ENCODE measurements around the gene PDCL2. TPM values are rescaled to one million over a fixed set of nuclear protein-coding genes. Genes with fewer than 3 reads are reported as not detected.

Gene PDCL2
- total and polyA plus RNA-seq, 2 of the 13 experiments (the other 11 are each of a cell fraction or from before 2014, with no cell fraction given), result not detected

- no peaks in the 10 kb centered on the region for H3K36me3 ChIP-seq (replicated peaks in 1 of 2; ENCODE audit: control insufficient read depth in 1 of 2, insufficient read depth in 2 of 2, low read length in 2 of 2)
- no peak overlapping the region for H3K9ac ChIP-seq (ENCODE audit: insufficient read depth, low read depth, low read length)
- 15% methylated on average over 2 of the region's 2 CpGs for WGBS (ENCODE audit: low lambda C conversion rate)
- TF ChIP-seq SCMH1 (CRISPR knock-in tag; IDR thresholded peaks at IDR 0.05; ENCODE audit: borderline replicate concordance) (no peak), ZNF572 (CRISPR knock-in tag; IDR thresholded peaks at IDR 0.05) (no peak), AGO2 (optimal IDR thresholded peaks at IDR 0.05; ENCODE audit: low read depth, low read length) (no peak), NCOR1 (IDR thresholded peaks at IDR 0.05; ENCODE audit: borderline replicate concordance, low read length) (no peak), RAD51 (IDR thresholded peaks at IDR 0.05; ENCODE audit: borderline replicate concordance) (no peak), DPF2 (CRISPR knock-in tag; IDR thresholded peaks at IDR 0.05; ENCODE audit: borderline replicate concordance, low read depth) (no peak), ZC3H4 (CRISPR knock-in tag; IDR thresholded peaks at IDR 0.05; ENCODE audit: borderline replicate concordance) (no peak), NFE2 (CRISPR knock-in tag; IDR thresholded peaks at IDR 0.05) (no peak), HDAC1 (CRISPR knock-in tag; IDR thresholded peaks at IDR 0.05) (no peak), ZNF124 (CRISPR knock-in tag; IDR thresholded peaks at IDR 0.05) (no peak), ZFY (CRISPR knock-in tag; IDR thresholded peaks at IDR 0.05) (no peak), E2F1 (CRISPR knock-in tag; IDR thresholded peaks at IDR 0.05) (no peak), DNMT3B (CRISPR knock-in tag; conservative IDR thresholded peaks at IDR 0.05) (no peak), ELF4 (CRISPR knock-in tag; IDR thresholded peaks at IDR 0.05; ENCODE audit: borderline replicate concordance) (no peak), FOXO4 (CRISPR knock-in tag; conservative IDR thresholded peaks at IDR 0.05) (no peak), ATF3 (CRISPR knock-in tag; IDR thresholded peaks at IDR 0.05) (no peak), LBX2 (CRISPR knock-in tag; IDR thresholded peaks at IDR 0.05; ENCODE audit: borderline replicate concordance) (no peak)
- TF ChIP-seq, protein P1, sequence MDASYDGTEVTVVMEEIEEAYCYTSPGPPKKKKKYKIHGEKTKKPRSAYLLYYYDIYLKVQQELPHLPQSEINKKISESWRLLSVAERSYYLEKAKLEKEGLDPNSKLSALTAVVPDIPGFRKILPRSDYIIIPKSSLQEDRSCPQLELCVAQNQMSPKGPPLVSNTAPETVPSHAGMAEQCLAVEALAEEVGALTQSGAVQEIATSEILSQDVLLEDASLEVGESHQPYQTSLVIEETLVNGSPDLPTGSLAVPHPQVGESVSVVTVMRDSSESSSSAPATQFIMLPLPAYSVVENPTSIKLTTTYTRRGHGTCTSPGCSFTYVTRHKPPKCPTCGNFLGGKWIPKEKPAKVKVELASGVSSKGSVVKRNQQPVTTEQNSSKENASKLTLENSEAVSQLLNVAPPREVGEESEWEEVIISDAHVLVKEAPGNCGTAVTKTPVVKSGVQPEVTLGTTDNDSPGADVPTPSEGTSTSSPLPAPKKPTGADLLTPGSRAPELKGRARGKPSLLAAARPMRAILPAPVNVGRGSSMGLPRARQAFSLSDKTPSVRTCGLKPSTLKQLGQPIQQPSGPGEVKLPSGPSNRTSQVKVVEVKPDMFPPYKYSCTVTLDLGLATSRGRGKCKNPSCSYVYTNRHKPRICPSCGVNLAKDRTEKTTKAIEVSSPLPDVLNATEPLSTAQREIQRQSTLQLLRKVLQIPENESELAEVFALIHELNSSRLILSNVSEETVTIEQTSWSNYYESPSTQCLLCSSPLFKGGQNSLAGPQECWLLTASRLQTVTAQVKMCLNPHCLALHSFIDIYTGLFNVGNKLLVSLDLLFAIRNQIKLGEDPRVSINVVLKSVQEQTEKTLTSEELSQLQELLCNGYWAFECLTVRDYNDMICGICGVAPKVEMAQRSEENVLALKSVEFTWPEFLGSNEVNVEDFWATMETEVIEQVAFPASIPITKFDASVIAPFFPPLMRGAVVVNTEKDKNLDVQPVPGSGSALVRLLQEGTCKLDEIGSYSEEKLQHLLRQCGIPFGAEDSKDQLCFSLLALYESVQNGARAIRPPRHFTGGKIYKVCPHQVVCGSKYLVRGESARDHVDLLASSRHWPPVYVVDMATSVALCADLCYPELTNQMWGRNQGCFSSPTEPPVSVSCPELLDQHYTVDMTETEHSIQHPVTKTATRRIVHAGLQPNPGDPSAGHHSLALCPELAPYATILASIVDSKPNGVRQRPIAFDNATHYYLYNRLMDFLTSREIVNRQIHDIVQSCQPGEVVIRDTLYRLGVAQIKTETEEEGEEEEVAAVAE (CRISPR knock-in tag; IDR thresholded peaks at IDR 0.05; ENCODE audit: borderline replicate concordance), result no peak
- DNase-seq (ENCODE audit: low spot score) (no peak), ATAC-seq (no peak), FAIRE-seq (no peak)
- no peaks in the 10 kb centered on the region for H3K79me2 ChIP-seq (ENCODE audit: insufficient read depth, low read length)
- ChIA-PET POLR2A (no interaction called here), CTCF (ENCODE audit: low intra/inter-chr PET ratio, low total read pairs) (no interaction called here)
- no peaks in the 10 kb centered on the region for H3K9me3 ChIP-seq (ENCODE audit: low read length)
- H3K4me3 ChIP-seq (replicated peaks in 1 of 3; ENCODE audit: insufficient read depth in 1 of 3, low read depth in 2 of 3, low read length in 3 of 3), result no peak overlapping the region
- in situ Hi-C loops (cut with HindIII; ENCODE audit: extremely low pct_ligation_motif_present, low pct_unique_long_range_greater_than_20kb), result no loop called here
- intact Hi-C loops (cut with micrococcal nuclease; ENCODE audit: unreplicated experiment), result no loop called here
- no peak overlapping the region for H3K27ac ChIP-seq (ENCODE audit: extremely low read length, insufficient read depth, low read length)
- no peak overlapping the region for H2AFZ ChIP-seq (ENCODE audit: low read length)
- H3K4me1 ChIP-seq (ENCODE audit: insufficient read depth, low read length), result no peaks in the 10 kb centered on the region
- BruUV-seq (replicated peaks), result no TSS peak
- H3K4me2 ChIP-seq (ENCODE audit: low read depth, low read length), result no peak overlapping the region
- no peaks in the 10 kb centered on the region for H4K20me1 ChIP-seq (ENCODE audit: insufficient read depth, low read length)
- no peaks in the 10 kb centered on the region for H3K27me3 ChIP-seq (ENCODE audit: control insufficient read depth in 1 of 2, insufficient read depth in 2 of 2, low read length in 2 of 2)
Observed at GRCh38 chr4:55588160-55588559, 3.9 kb downstream of the PDCL2 start.
